ENCODE measurements around the gene TUBA1B.

Gene TUBA1B

GRCh38 chr12:49126852-49127763, 4.1 kb downstream of the TUBA1B start:
- DNase-seq (ENCODE audit: low spot score): no peak

GRCh38 chr12:49121047-49121696, 10.0 kb downstream of the TUBA1B start:
- DNase-seq (ENCODE audit: low spot score): no peak

GRCh38 chr12:49111206-49111605, 20.0 kb downstream of the TUBA1B start:
- no peak for DNase-seq (ENCODE audit: low spot score)

GRCh38 chr12:49110464-49111155, 20.6 kb downstream of the TUBA1B start, which contains the start of gene LMBR1L:
Gene LMBR1L, minus strand, starts transcription at chr12:49110847. Its CDS starts 292 bp downstream, at chr12:49110555.
- DNase-seq (ENCODE audit: low spot score): peak; percentile 98

GRCh38 chr12:49109641-49110463, 21.3 kb downstream of the TUBA1B start:
- DNase-seq (ENCODE audit: low spot score): no peak

GRCh38 chr12:49108958-49109404, 22.2 kb downstream of the TUBA1B start:
- DNase-seq (ENCODE audit: low spot score): no peak

GRCh38 chr12:49105504-49106084, 25.6 kb downstream of the TUBA1B start:
- no peak for DNase-seq (ENCODE audit: low spot score)

GRCh38 chr12:49104822-49105221, 26.4 kb downstream of the TUBA1B start:
- no peak for DNase-seq (ENCODE audit: low spot score)

GRCh38 chr12:49100380-49100779, 30.8 kb downstream of the TUBA1B start:
- DNase-seq (ENCODE audit: low spot score): no peak

GRCh38 chr12:49098703-49099102, 32.5 kb downstream of the TUBA1B start:
- no peak for DNase-seq (ENCODE audit: low spot score)

GRCh38 chr12:49098035-49098451, 33.2 kb downstream of the TUBA1B start:
- peak; percentile 70 for DNase-seq (ENCODE audit: low spot score)

- DNase-seq (ENCODE audit: low spot score): no peak
Observed at GRCh38 chr12:49097381-49097780, 33.8 kb downstream of the TUBA1B start.

- no peak for DNase-seq (ENCODE audit: low spot score)
Observed at GRCh38 chr12:49094975-49095365, 36.2 kb downstream of the TUBA1B start.

- DNase-seq (ENCODE audit: low spot score): no peak
Observed at GRCh38 chr12:49094160-49094974, 36.8 kb downstream of the TUBA1B start, which contains the start of gene DHH. Gene DHH, minus strand, starts transcription at chr12:49094801. Its CDS starts 289 bp downstream, at chr12:49094512.

GRCh38 chr12:49093792-49094159, 37.4 kb downstream of the TUBA1B start:
- no peak for DNase-seq (ENCODE audit: low spot score)

- DNase-seq (ENCODE audit: low spot score): no peak
Observed at GRCh38 chr12:49092816-49093406, 38.3 kb downstream of the TUBA1B start.

GRCh38 chr12:49092086-49092815, 38.9 kb downstream of the TUBA1B start:
- peak; percentile 55 for DNase-seq (ENCODE audit: low spot score)

- no peak for DNase-seq (ENCODE audit: low spot score)
Observed at GRCh38 chr12:49091836-49092085, 39.4 kb downstream of the TUBA1B start.

GRCh38 chr12:49091056-49091835, 39.9 kb downstream of the TUBA1B start:
- DNase-seq (ENCODE audit: low spot score): no peak

All from CD4-positive, alpha-beta T cell treated with Interleukin-15 for 4 hours (primary cell).